Neuronal stem cell (in vitro differentiated cells): ENCODE results near the gene PARD6A.

Source experiments
- DNase-seq: peaks from one replicate; pipeline ENCODE4 v3.0.0-alpha.2; 2013; ENCODE audit warnings: low spot score
- H2AFZ ChIP-seq: one replicate; pipeline ENCODE4 v1.6.1; 2013; ENCODE audit warnings: mild to moderate bottlenecking, low read length, inconsistent platforms
- H2AK5ac ChIP-seq: 2 replicates; pipeline ENCODE4 v1.6.1; 2013; ENCODE audit warnings: low read depth, mild to moderate bottlenecking, inconsistent platforms, low read length, moderate library complexity, mixed read lengths
- H2BK120ac ChIP-seq: 2 replicates; pipeline ENCODE4 v1.6.1; 2013; ENCODE audit warnings: low read depth, mild to moderate bottlenecking, inconsistent platforms, low read length, moderate library complexity, mixed read lengths
- H2BK12ac ChIP-seq: one replicate; pipeline ENCODE4 v1.6.1; 2013; ENCODE audit warnings: low read length, inconsistent platforms
- H2BK15ac ChIP-seq: 2 replicates; pipeline ENCODE4 v1.6.1; 2013; ENCODE audit warnings: mild to moderate bottlenecking, low read length, inconsistent platforms, mixed read lengths
- H2BK5ac ChIP-seq: one replicate; pipeline ENCODE4 v1.6.1; 2013; ENCODE audit warnings: inconsistent platforms, mild to moderate bottlenecking, low read length, moderate library complexity
- H3K14ac ChIP-seq: one replicate; pipeline ENCODE4 v1.6.1; 2013; ENCODE audit warnings: low read length, inconsistent platforms
- H3K18ac ChIP-seq: 2 replicates; pipeline ENCODE4 v1.6.1; 2013; ENCODE audit warnings: low read length, inconsistent platforms
- H3K23ac ChIP-seq: 2 replicates; pipeline ENCODE4 v1.6.1; 2013; ENCODE audit warnings: low read depth, mild to moderate bottlenecking, mixed read lengths, low read length, inconsistent platforms; ENCODE audit not compliant: poor library complexity
- H3K27ac ChIP-seq: replicated peaks from 3 replicates; pipeline ENCODE4 v1.5.1; 2013; ENCODE audit warnings: low read length, inconsistent platforms
- H3K27me3 ChIP-seq, 3 experiments: 2 replicates each; pipeline ENCODE4 v1.6.1; 2013; ENCODE audit warnings: low read length in 3 of 3, mild to moderate bottlenecking in 2 of 3, inconsistent platforms in 1 of 3, low read depth in 1 of 3, mixed read lengths in 1 of 3, moderate library complexity in 1 of 3; ENCODE audit not compliant: control insufficient read depth in 3 of 3, insufficient read depth in 3 of 3
- H3K36me3 ChIP-seq, 2 donors: replicated peaks in 1 of 2; 2 replicates each; pipeline ENCODE4 v1.6.1; 2013; ENCODE audit warnings: low read length in 2 of 2; ENCODE audit not compliant: control insufficient read depth in 2 of 2, insufficient read depth in 2 of 2
- H3K4ac ChIP-seq: 2 replicates; pipeline ENCODE4 v1.6.1; 2013; ENCODE audit warnings: inconsistent platforms, mild to moderate bottlenecking, low read length, moderate library complexity
- H3K4me1 ChIP-seq, 2 donors: 1 replicate in 1 of 2; 2 replicates in 1 of 2; pipeline ENCODE4 v1.6.1; 2013; ENCODE audit warnings: low read length in 2 of 2, low read depth in 1 of 2; ENCODE audit not compliant: control insufficient read depth in 2 of 2, insufficient read depth in 1 of 2
- H3K4me2 ChIP-seq: one replicate; pipeline ENCODE4 v1.6.1; 2013; ENCODE audit warnings: mild to moderate bottlenecking, low read length, inconsistent platforms; ENCODE audit not compliant: insufficient read depth, poor library complexity, severe bottlenecking
- H3K4me3 ChIP-seq, 2 donors: 2 replicates each; pipeline ENCODE4 v1.5.1; 2013; ENCODE audit warnings: low read length in 2 of 2, mild to moderate bottlenecking in 2 of 2, inconsistent platforms in 1 of 2, moderate library complexity in 1 of 2
- H3K79me1 ChIP-seq: one replicate; pipeline ENCODE4 v1.6.1; 2013; ENCODE audit warnings: low read depth, mild to moderate bottlenecking, inconsistent platforms, low read length, moderate library complexity
- H3K9ac ChIP-seq: one replicate; pipeline ENCODE4 v1.6.1; 2013; ENCODE audit warnings: mild to moderate bottlenecking, low read depth, low read length, inconsistent platforms; ENCODE audit not compliant: poor library complexity
- H3K9me3 ChIP-seq, 2 donors: replicated peaks in 1 of 2; 2 replicates each; pipeline versions ENCODE3 to v1.6.1; 2013; ENCODE audit warnings: low read length in 2 of 2, mild to moderate bottlenecking in 2 of 2, inconsistent platforms in 1 of 2, low read depth in 1 of 2, mixed read lengths in 1 of 2, moderate library complexity in 1 of 2; ENCODE audit not compliant: control insufficient read depth in 2 of 2, insufficient read depth in 1 of 2
- H4K8ac ChIP-seq: one replicate; pipeline ENCODE4 v1.6.1; 2013; ENCODE audit warnings: low read depth, mild to moderate bottlenecking, inconsistent platforms, low read length, moderate library complexity
- H4K91ac ChIP-seq: one replicate; pipeline ENCODE4 v1.6.1; 2013; ENCODE audit warnings: low read length, low read depth, mild to moderate bottlenecking, inconsistent platforms; ENCODE audit not compliant: poor library complexity
- WGBS, 2 donors: extraction: QIAGEN DNeasy Blood & Tissue Kit; methylation state at CpG; one replicate each; pipeline ENCODE4 v1.1.7; 2013; ENCODE audit warnings: missing lambda C conversion rate in 2 of 2, mixed read lengths in 1 of 2; ENCODE audit not compliant: insufficient read length in 2 of 2, insufficient replicate concordance in 1 of 2; ENCODE audit errors: extremely low coverage in 2 of 2; 5-methylcytosine and 5-hydroxymethylcytosine counted together

The PARD6A gene

DNA sequence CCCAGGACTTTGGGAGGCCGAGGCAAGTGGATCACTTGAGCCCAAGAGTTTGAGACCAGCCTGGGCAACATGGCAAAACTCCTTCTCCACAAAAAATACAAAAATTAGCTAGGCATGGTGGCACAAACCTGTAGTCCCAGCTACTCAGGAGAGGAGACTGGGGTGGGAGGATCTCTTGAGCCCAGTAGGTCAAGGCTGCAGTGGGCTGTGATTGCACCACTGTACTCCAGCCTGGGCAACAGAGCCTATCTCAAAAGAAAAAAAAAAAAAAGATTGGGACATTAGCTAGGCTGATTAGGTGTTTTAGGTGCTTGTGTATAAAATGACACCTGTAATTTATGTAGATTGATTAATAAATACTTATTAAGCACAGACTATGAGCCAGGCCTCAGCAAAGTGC, 48.3 kb downstream of the PARD6A start:
- no CpG with 5 or more reads among the region's 1 CpG for WGBS, 2 donors
- Histone ChIP-seq H2AK5ac (no peak overlapping the region), H3K27me3 (no peaks in the 10 kb centered on the region), H4K91ac (no peak overlapping the region), H3K9ac (no peak overlapping the region), H3K4me1 (no peaks in the 10 kb centered on the region), H2BK15ac (no peak overlapping the region), H2BK5ac (no peak overlapping the region), H4K8ac (no peak overlapping the region), H3K4me2 (no peak overlapping the region), H3K9me3 (no peaks in the 10 kb centered on the region), H3K4ac (no peak overlapping the region), H2AFZ (no peak overlapping the region), H3K18ac (no peak overlapping the region), H2BK12ac (no peak overlapping the region), H3K27ac (no peak overlapping the region), H3K14ac (no peak overlapping the region), H3K79me1 (peaks cover 8% of the 10 kb centered on the region), H3K36me3 (peaks cover 3 to 8% of the 10 kb centered on the region in 2 donors), H3K23ac (no peak overlapping the region), H2BK120ac (no peak overlapping the region), H3K4me3 (no peak overlapping the region)
- DNase-seq: no peak

DNA sequence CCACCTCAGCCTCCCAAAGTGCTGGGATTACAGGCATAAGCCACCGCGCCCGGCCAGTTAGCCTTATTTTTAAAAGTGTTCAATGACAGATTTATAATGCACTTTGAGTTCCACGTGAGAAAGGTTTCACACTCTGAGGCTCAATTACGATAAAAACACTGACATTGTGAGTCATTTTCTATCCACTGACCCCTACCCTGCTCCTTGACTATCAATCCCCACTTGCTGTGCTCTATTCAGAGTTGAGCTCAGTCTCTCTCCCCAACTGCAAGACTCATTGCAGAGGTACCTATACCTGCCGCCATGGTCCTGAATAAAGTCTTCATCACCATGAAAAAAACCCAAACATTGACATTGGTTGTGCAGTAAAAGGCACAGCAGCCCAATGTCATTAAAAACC, 49.8 kb downstream of the PARD6A start:
- no peak overlapping the region for H3K4ac ChIP-seq
- no peak overlapping the region for H3K4me2 ChIP-seq
- no peak overlapping the region for H2BK120ac ChIP-seq
- H2AK5ac ChIP-seq: no peak overlapping the region
- H3K9ac ChIP-seq: no peak overlapping the region
- peaks cover 0 to 8% of the 10 kb centered on the region in 2 donors for H3K36me3 ChIP-seq
- no peaks in the 10 kb centered on the region for H3K27me3 ChIP-seq
- no peak overlapping the region for H2BK15ac ChIP-seq
- H3K79me1 ChIP-seq: peaks cover 6% of the 10 kb centered on the region
- H2BK5ac ChIP-seq: no peak overlapping the region
- DNase-seq: no peak
- H3K4me1 ChIP-seq: no peaks in the 10 kb centered on the region
- H3K4me3 ChIP-seq: no peak overlapping the region
- no peak overlapping the region for H3K18ac ChIP-seq
- H2BK12ac ChIP-seq: no peak overlapping the region
- H3K23ac ChIP-seq: no peak overlapping the region
- H4K91ac ChIP-seq: no peak overlapping the region
- no peak overlapping the region for H2AFZ ChIP-seq
- H3K14ac ChIP-seq: no peak overlapping the region
- no CpG with 5 or more reads among the region's 6 CpGs for WGBS, 2 donors
- no peak overlapping the region for H3K27ac ChIP-seq
- no peak overlapping the region for H4K8ac ChIP-seq
- no peaks in the 10 kb centered on the region for H3K9me3 ChIP-seq
